Pons (tissue), 1 donor: ENCODE measurements around the gene SIL1.
"Not testable (repeated sequence)": the region's sequence is repeated elsewhere in the genome, so short reads cannot be mapped to it uniquely, and the experiment has no call there.

Source experiments
- DNase-seq: peaks from one replicate; pipeline ENCODE4 v3.0.0-alpha.2; 2016; ENCODE audit warnings: low spot score

Gene SIL1

GRCh38 chr5:138942066-138942465, 256.1 kb downstream of the SIL1 start:
- DNase-seq = no peak

- DNase-seq = no peak
Measured at GRCh38 chr5:138938526-138938925, 259.6 kb downstream of the SIL1 start.

GRCh38 chr5:138937392-138938387, 260.5 kb downstream of the SIL1 start:
- DNase-seq = no peak

GRCh38 chr5:138936968-138937345, 261.2 kb downstream of the SIL1 start:
- no peak for DNase-seq

GRCh38 chr5:138936225-138936967, 261.8 kb downstream of the SIL1 start:
- DNase-seq = no peak

- DNase-seq = no peak
Measured at GRCh38 chr5:138935466-138935865, 262.7 kb downstream of the SIL1 start.

GRCh38 chr5:138934971-138935370, 263.2 kb downstream of the SIL1 start:
- no peak for DNase-seq

- no peak for DNase-seq
Measured at GRCh38 chr5:138933522-138934290, 264.5 kb downstream of the SIL1 start.

GRCh38 chr5:138932171-138932810, 265.9 kb downstream of the SIL1 start:
- no peak for DNase-seq

- peak; percentile 17 for DNase-seq
Measured at GRCh38 chr5:138930371-138931097, 267.6 kb downstream of the SIL1 start.

- DNase-seq = peak; percentile 37
Measured at GRCh38 chr5:138929571-138929955, 268.6 kb downstream of the SIL1 start.

GRCh38 chr5:138927979-138928378, 270.2 kb downstream of the SIL1 start:
- DNase-seq = peak; percentile 97

GRCh38 chr5:138927544-138927943, 270.6 kb downstream of the SIL1 start:
- no peak for DNase-seq

- DNase-seq = peak; percentile 47
Measured at GRCh38 chr5:138926688-138927448, 271.3 kb downstream of the SIL1 start.

GRCh38 chr5:138926257-138926656, 271.9 kb downstream of the SIL1 start:
- DNase-seq = no peak

- no peak for DNase-seq
Measured at GRCh38 chr5:138925090-138925635, 273.0 kb downstream of the SIL1 start.

GRCh38 chr5:138922494-138922893, 275.7 kb downstream of the SIL1 start:
- no peak for DNase-seq

- DNase-seq = not testable (repeated sequence)
Measured at GRCh38 chr5:138921362-138921761, 276.8 kb downstream of the SIL1 start.

GRCh38 chr5:138920181-138920580, 278.0 kb downstream of the SIL1 start:
- DNase-seq = no peak

GRCh38 chr5:138918686-138919085, 279.5 kb downstream of the SIL1 start:
- no peak for DNase-seq
